A549 treated with AZD9567 at 1 μM for 4 hours (cell line): ENCODE measurements around the gene CHIC2. TPM values are rescaled to one million over a fixed set of nuclear protein-coding genes. Genes with fewer than 3 reads are reported as not detected.

ENCODE experiments used
- total RNA-seq: library from RNA; stranded (reverse); fragments of 200-300 nt; extraction: Qiagen RNA extraction; gene quantifications from 5 replicates; pipeline ENCODE4 v1.2.3, GENCODE V29; 2022; ENCODE audit not compliant: insufficient read depth

The CHIC2 gene
- 7.2 to 9.1 TPM (median 8.1 TPM) in 5 replicates for total RNA-seq

DNA sequence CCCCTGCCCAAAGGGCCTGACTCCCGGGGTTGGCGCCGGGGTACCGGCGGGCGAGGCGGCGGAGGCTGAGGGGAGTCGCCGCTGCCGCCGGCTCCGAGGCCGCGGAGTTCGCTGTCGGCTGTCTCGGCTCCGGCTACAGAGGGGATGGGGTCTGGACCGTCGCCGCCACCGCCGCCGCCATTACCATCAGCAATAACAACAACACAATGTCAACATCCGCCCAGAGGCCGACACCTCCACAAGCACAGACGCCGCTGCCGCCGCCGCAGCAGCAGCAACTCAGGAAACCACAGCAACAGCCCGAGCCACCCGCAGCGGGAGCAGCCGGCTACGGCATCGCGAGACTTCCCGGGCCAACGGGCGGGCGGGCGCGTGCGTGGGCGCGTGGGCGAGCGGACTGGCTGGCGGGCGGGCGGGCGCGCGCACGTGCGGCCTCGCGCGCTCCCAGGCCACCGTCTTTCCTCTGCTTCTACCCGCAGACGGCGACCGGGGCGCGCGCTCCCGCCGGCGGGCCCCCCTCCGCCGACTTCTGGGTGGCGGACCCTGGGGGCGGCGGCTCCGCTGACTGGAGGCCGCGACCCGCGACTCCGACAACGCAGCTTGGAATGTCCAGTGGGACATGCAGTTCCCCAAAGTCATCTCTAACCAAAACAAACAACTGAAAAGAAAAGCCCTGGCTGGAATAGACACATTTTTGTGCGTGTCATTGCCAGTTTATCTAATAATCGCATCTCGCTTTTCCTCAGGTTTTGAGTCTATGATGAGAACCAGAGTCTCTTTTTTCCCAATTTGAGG, at the start of gene CHIC2:
Gene CHIC2 (minus strand): TSS at position 289 of the 795 bp plus-strand sequence. CDS start 305 bp downstream, outside the sequence.

DNA sequence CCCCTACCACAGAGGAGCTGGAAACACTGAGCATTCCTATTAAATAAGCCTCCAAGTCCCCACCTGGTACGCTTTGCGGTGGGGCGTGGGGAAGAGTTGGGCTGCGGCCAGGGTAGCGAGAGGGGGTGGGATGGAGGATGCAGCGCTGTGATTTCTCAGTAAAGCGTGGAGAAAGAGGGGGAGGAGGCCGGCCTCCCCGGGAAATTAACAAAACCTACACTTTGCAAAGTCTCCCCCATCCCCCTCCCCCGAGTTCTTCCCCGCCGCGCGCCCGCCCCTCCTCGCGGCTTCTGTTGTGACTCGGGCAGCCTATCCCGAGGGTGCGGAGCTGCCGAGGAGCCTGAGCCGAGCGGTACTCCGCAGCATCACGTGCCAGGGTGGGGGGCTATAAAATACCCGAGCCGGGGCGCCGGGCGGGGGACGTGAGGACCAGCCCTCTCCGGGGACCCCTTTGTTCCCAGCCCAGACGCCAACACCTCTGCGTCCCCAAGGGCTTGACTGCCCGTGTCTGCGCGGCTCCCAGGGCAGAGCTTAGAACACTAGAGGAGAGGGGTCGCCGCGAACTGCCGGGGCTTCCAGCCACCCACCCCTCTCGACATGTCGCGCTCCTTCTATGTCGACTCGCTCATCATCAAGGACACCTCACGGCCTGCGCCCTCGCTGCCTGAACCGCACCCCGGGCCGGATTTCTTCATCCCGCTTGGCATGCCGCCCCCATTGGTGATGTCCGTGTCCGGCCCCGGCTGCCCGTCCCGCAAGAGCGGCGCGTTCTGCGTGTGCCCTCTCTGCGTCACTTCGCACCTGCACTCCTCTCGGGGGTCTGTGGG, 35.6 kb upstream of the CHIC2 start, which contains the start of gene GSX2:
Gene GSX2 (plus strand): TSS at position 416 of the 827 bp plus-strand sequence. CDS start 182 bp downstream, at position 598.

Other genes starting within 250 kb of the CHIC2 start
- not detected in 5 replicates for gene GSX2, start 35.6 kb upstream of the CHIC2 start, total RNA-seq
- gene PDGFRA, start 164.7 kb upstream of the CHIC2 start, total RNA-seq = 0.29 to 0.73 TPM (median 0.36 TPM) in 4 of 5 replicates, not detected in the other